HG03354 (cell line): ENCODE measurements around the gene CCNC.

Source experiments
- ATAC-seq: cut with Tn5 transposase; IDR thresholded peaks from one replicate; pipeline ENCODE4 v1.9.1; 2021; ENCODE audit warnings: mild to moderate bottlenecking; ENCODE audit not compliant: unreplicated experiment, poor library complexity, severe bottlenecking

CCNC gene

GRCh38 chr6:99550046-99550748, 18.3 kb downstream of the CCNC start:
- no peak for ATAC-seq

GRCh38 chr6:99548706-99549105, 19.8 kb downstream of the CCNC start:
- ATAC-seq, result no peak

- ATAC-seq, result no peak
These were observed 20.9 kb downstream of the CCNC start for GRCh38 chr6:99547526-99547925.

- no peak for ATAC-seq
These were observed 23.0 kb downstream of the CCNC start for GRCh38 chr6:99545442-99545841.

GRCh38 chr6:99543968-99544367, 24.5 kb downstream of the CCNC start:
- ATAC-seq, result no peak

GRCh38 chr6:99530627-99531026, 37.8 kb downstream of the CCNC start:
- no peak for ATAC-seq

- no peak for ATAC-seq
These were observed 45.9 kb downstream of the CCNC start for GRCh38 chr6:99522531-99522930.

- peak; percentile 41 for ATAC-seq
These were observed 46.8 kb downstream of the CCNC start for GRCh38 chr6:99521633-99522151.

- peak; percentile 92 for ATAC-seq
These were observed 47.4 kb downstream of the CCNC start for GRCh38 chr6:99520855-99521632.

- ATAC-seq, result no peak
These were observed 49.0 kb downstream of the CCNC start for GRCh38 chr6:99519446-99519845.

GRCh38 chr6:99514089-99514488, 54.4 kb downstream of the CCNC start:
- no peak for ATAC-seq

GRCh38 chr6:99512033-99512432, 56.4 kb downstream of the CCNC start:
- no peak for ATAC-seq

GRCh38 chr6:99507648-99508047, 60.8 kb downstream of the CCNC start:
- ATAC-seq, result no peak

GRCh38 chr6:99501762-99502161, 66.7 kb downstream of the CCNC start:
- no peak for ATAC-seq

- ATAC-seq, result no peak
These were observed 70.0 kb downstream of the CCNC start for GRCh38 chr6:99498421-99498820.

GRCh38 chr6:99495466-99495865, 73.0 kb downstream of the CCNC start:
- no peak for ATAC-seq
